ENCODE results near the gene DNM1L.

The DNM1L gene

GRCh38 chr12:32788405-32788804, 109.3 kb downstream of the DNM1L start:
- DNase-seq (ENCODE audit: extremely low read depth, low read depth), result no peak
- no peak for TF ChIP-seq CTCF (IDR thresholded peaks at IDR 0.05; ENCODE audit: low read depth, low read length)

GRCh38 chr12:32789446-32789845, 110.3 kb downstream of the DNM1L start:
- no peak for TF ChIP-seq CTCF (IDR thresholded peaks at IDR 0.05; ENCODE audit: low read depth, low read length)
- DNase-seq (ENCODE audit: extremely low read depth, low read depth), result no peak

- no peak for TF ChIP-seq CTCF (IDR thresholded peaks at IDR 0.05; ENCODE audit: low read depth, low read length)
- no peak for DNase-seq (ENCODE audit: extremely low read depth, low read depth)
These were observed 110.8 kb downstream of the DNM1L start for GRCh38 chr12:32789916-32790315.

GRCh38 chr12:32794281-32794680, 115.2 kb downstream of the DNM1L start:
- TF ChIP-seq CTCF (IDR thresholded peaks at IDR 0.05; ENCODE audit: low read depth, low read length), result no peak
- no peak for DNase-seq (ENCODE audit: extremely low read depth, low read depth)

Measured in AG09319 (cell line).